Breast epithelium (tissue), 4 donors: ENCODE results near the gene FAM120C. TPM values are rescaled to one million over a fixed set of nuclear protein-coding genes. Genes with fewer than 3 reads are reported as not detected.

Experiments
- DNase-seq, 2 donors: peaks; one replicate each; pipeline ENCODE4 v3.0.0-alpha.2; 2019; ENCODE audit warnings: low spot score in 2 of 2
- H3K27ac ChIP-seq, 2 donors: fragments of 200-600 bp; sonication (generic) in 1 of 2; one replicate each; pipeline ENCODE4 v1.5.1; 2016 to 2019; ENCODE audit warnings: mild to moderate bottlenecking in 1 of 2
- H3K27me3 ChIP-seq, 2 donors: fragments of 200-600 bp; sonication (generic) in 1 of 2; one replicate each; pipeline versions ENCODE4 v1.5.1 to v1.6.0; 2017 to 2019; ENCODE audit warnings: control low read depth in 1 of 2, mild to moderate bottlenecking in 1 of 2
- H3K36me3 ChIP-seq: fragments of 200-600 bp; one replicate; pipeline ENCODE4 v1.5.1; 2019
- H3K4me1 ChIP-seq, 2 donors: fragments of 200-600 bp; sonication (generic); one replicate each; pipeline ENCODE4 v1.5.1; 2016 to 2019; ENCODE audit warnings: control low read depth in 1 of 2
- H3K4me3 ChIP-seq, 3 donors: fragments of 200-600 bp; sonication (generic); 1 replicate in 2 of 3; 2 replicates in 1 of 3; pipeline ENCODE4 v1.5.1; 2016 to 2019; ENCODE audit warnings: mild to moderate bottlenecking in 3 of 3, moderate library complexity in 2 of 3
- H3K9me3 ChIP-seq, 2 donors: fragments of 200-600 bp; sonication (generic) in 1 of 2; one replicate each; pipeline ENCODE4 v1.5.1; 2016 to 2019; ENCODE audit warnings: control low read depth in 1 of 2
- CTCF ChIP-seq, 3 donors: fragments of 450-650 bp; IDR thresholded peaks; one replicate each; pipeline ENCODE4 v1.5.1; 2016 to 2017; ENCODE audit warnings: antibody characterized with exemption in 3 of 3, mild to moderate bottlenecking in 3 of 3, moderate library complexity in 3 of 3
- POLR2A ChIP-seq: fragments of 450-650 bp; IDR thresholded peaks from one replicate; pipeline ENCODE4 v1.6.1; 2016; ENCODE audit warnings: antibody characterized with exemption, mild to moderate bottlenecking, moderate library complexity
- POLR2AphosphoS5 ChIP-seq, 3 donors: sonication (generic); formaldehyde crosslinking; IDR thresholded peaks; one replicate each; pipeline ENCODE4 v1.6.1; 2017; ENCODE audit warnings: antibody characterized with exemption in 3 of 3
- intact Hi-C: fragments of 100-400 bp; cut with DNase I; formaldehyde crosslinking; loops from one replicate; pipeline ENCODE4 v1.15.1; 2023; ENCODE audit warnings: low total_unique reads
- total RNA-seq, 3 donors: library from RNA; depleted of rRNA; stranded (reverse); fragments of >200 nt; gene quantifications; one replicate each; pipeline ENCODE4 v1.1.0, GENCODE V29; 2016

The FAM120C gene
- total RNA-seq, 3 donors from 2014 or later, result 11.8 to 13.1 (median 12.4) TPM

GRCh38 chrX:54172455-54172854 lies 10.6 kb downstream of the FAM120C start:
- peaks cover 0 to 13% of the 10 kb centered on the region in 2 donors for H3K27me3 ChIP-seq
- H3K36me3 ChIP-seq, result no peaks in the 10 kb centered on the region
- intact Hi-C loops, result no loop called here
- H3K9me3 ChIP-seq, result no peaks in the 10 kb centered on the region
- no peak overlapping the region for H3K27ac ChIP-seq
- no peak for TF ChIP-seq CTCF (IDR thresholded peaks at IDR 0.05)
- TF ChIP-seq POLR2AphosphoS5 (IDR thresholded peaks at IDR 0.05), result no peak
- TF ChIP-seq POLR2A, result no peak
- no peaks in the 10 kb centered on the region for H3K4me1 ChIP-seq
- DNase-seq, result no peak
- no peak overlapping the region for H3K4me3 ChIP-seq

GRCh38 chrX:54171527-54172250 lies 11.4 kb downstream of the FAM120C start:
- no peaks in the 10 kb centered on the region for H3K9me3 ChIP-seq
- H3K36me3 ChIP-seq, result no peaks in the 10 kb centered on the region
- no peak overlapping the region for H3K4me3 ChIP-seq
- TF ChIP-seq POLR2A (no peak), POLR2AphosphoS5 (IDR thresholded peaks at IDR 0.05) (no peak), CTCF (IDR thresholded peaks at IDR 0.05) (no peak)
- intact Hi-C loops, result no loop called here
- no peaks in the 10 kb centered on the region for H3K4me1 ChIP-seq
- H3K27ac ChIP-seq, result peak overlapping the region in 1 of 2 donors; percentile 45
- peaks cover 0 to 11% of the 10 kb centered on the region in 2 donors for H3K27me3 ChIP-seq
- DNase-seq, result no peak

GRCh38 chrX:54171091-54171490 lies 12.0 kb downstream of the FAM120C start:
- Histone ChIP-seq H3K27me3 (peaks cover 0 to 5% of the 10 kb centered on the region in 2 donors), H3K4me3 (no peak overlapping the region), H3K9me3 (no peaks in the 10 kb centered on the region), H3K4me1 (no peaks in the 10 kb centered on the region), H3K27ac (peak overlapping the region in 1 of 2 donors; percentile 46), H3K36me3 (no peaks in the 10 kb centered on the region)
- intact Hi-C loops, result no loop called here
- TF ChIP-seq POLR2AphosphoS5 (IDR thresholded peaks at IDR 0.05), result no peak
- TF ChIP-seq CTCF (IDR thresholded peaks at IDR 0.05), result no peak
- TF ChIP-seq POLR2A, result no peak
- no peak for DNase-seq

- H3K36me3 ChIP-seq, result no peaks in the 10 kb centered on the region
- no peak for TF ChIP-seq POLR2A
- TF ChIP-seq CTCF (IDR thresholded peaks at IDR 0.05), result no peak
- TF ChIP-seq POLR2AphosphoS5 (IDR thresholded peaks at IDR 0.05), result no peak
- H3K4me1 ChIP-seq, result no peaks in the 10 kb centered on the region
- intact Hi-C loops, result no loop called here
- H3K27ac ChIP-seq, result no peak overlapping the region
- peaks cover 0 to 5% of the 10 kb centered on the region in 2 donors for H3K27me3 ChIP-seq
- no peak overlapping the region for H3K4me3 ChIP-seq
- no peak for DNase-seq
- no peaks in the 10 kb centered on the region for H3K9me3 ChIP-seq
Measured at GRCh38 chrX:54166915-54167314, 16.1 kb downstream of the FAM120C start.

- H3K4me3 ChIP-seq, result no peak overlapping the region
- no peaks in the 10 kb centered on the region for H3K27me3 ChIP-seq
- H3K9me3 ChIP-seq, result no peaks in the 10 kb centered on the region
- TF ChIP-seq POLR2A (no peak), CTCF (IDR thresholded peaks at IDR 0.05) (no peak)
- H3K4me1 ChIP-seq, result no peaks in the 10 kb centered on the region
- H3K27ac ChIP-seq, result no peak overlapping the region
- intact Hi-C loops, result no loop called here
- no peaks in the 10 kb centered on the region for H3K36me3 ChIP-seq
- no peak for DNase-seq
Measured at GRCh38 chrX:54157561-54157960, 25.5 kb downstream of the FAM120C start.
